Lower leg skin (tissue), 3 donors: ENCODE results near the gene PIGN.

Experiments used
- CTCF ChIP-seq, 3 donors: fragments of 450-650 bp; IDR thresholded peaks; one replicate each; pipeline ENCODE4 v1.5.1; 2016; ENCODE audit warnings: antibody characterized with exemption in 3 of 3, mild to moderate bottlenecking in 3 of 3, moderate library complexity in 2 of 3
- POLR2A ChIP-seq, 2 donors: fragments of 450-650 bp; IDR thresholded peaks; one replicate each; pipeline ENCODE4 v1.6.1; 2016 to 2017; ENCODE audit warnings: antibody characterized with exemption in 2 of 2, mild to moderate bottlenecking in 1 of 2, moderate library complexity in 1 of 2

- TF ChIP-seq CTCF (IDR thresholded peaks at IDR 0.05) = no peak
- TF ChIP-seq POLR2A (IDR thresholded peaks at IDR 0.05) = no peak
Measured at GRCh38 chr18:62081761-62082294, 105.0 kb downstream of the PIGN start.
